Sciatic nerve (tissue), 2 donors: ENCODE results near the gene INSM2. TPM values are rescaled to one million over a fixed set of nuclear protein-coding genes. Genes with fewer than 3 reads are reported as not detected.

ENCODE experiments used
- ATAC-seq: fragments of 200-7000 bp; cut with Tn5 transposase; one replicate; pipeline ENCODE4 v1.9.1; 2020; ENCODE audit warnings: mild to moderate bottlenecking, moderate library complexity
- DNase-seq: peaks from one replicate; pipeline ENCODE4 v3.0.0-alpha.2; 2020; ENCODE audit warnings: low spot score
- intact Hi-C: fragments of 100-400 bp; cut with DNase I; formaldehyde crosslinking; loops from one replicate; pipeline ENCODE4 v1.14.2; 2022
- total RNA-seq: library from RNA; stranded (reverse); fragmentation: NEBNext Ultra II Directional; extraction: Animal tissue kit (Norgen Biotek cat#: 25700); gene quantifications from one replicate; pipeline ENCODE4 v1.2.1, GENCODE V29; 2021
- donor health status: DM: no; HTN: no; CAD: no.
- donor health status: DM: no; HTN: no; CAD: no.

INSM2 gene
- total RNA-seq, 1 donor from 2014 or later, result not detected

GRCh38 chr14:35535483-35536112, 1.6 kb downstream of the INSM2 start:
- DNase-seq (no peak), ATAC-seq (peak; percentile 44)
- intact Hi-C loops, result no loop called here

- no peak for ATAC-seq
- DNase-seq, result no peak
- intact Hi-C loops, result no loop called here
These were observed 6.0 kb downstream of the INSM2 start for GRCh38 chr14:35539969-35540368.

GRCh38 chr14:35543006-35543405, 9.0 kb downstream of the INSM2 start:
- intact Hi-C loops, result no loop called here
- DNase-seq, result no peak
- ATAC-seq, result no peak

- DNase-seq, result no peak
- no peak for ATAC-seq
- intact Hi-C loops, result no loop called here
These were observed 15.6 kb downstream of the INSM2 start for GRCh38 chr14:35549551-35549950.

GRCh38 chr14:35551081-35551480, 17.1 kb downstream of the INSM2 start:
- DNase-seq (no peak), ATAC-seq (no peak)
- intact Hi-C loops, result no loop called here

GRCh38 chr14:35553808-35554207, 19.8 kb downstream of the INSM2 start:
- no peak for ATAC-seq

GRCh38 chr14:35556548-35556947, 22.6 kb downstream of the INSM2 start:
- intact Hi-C loops, result no loop called here
- DNase-seq (no peak), ATAC-seq (no peak)

More at GRCh38 chr14:35553808-35554207, 19.8 kb downstream of the INSM2 start:
- DNase-seq, result no peak
- intact Hi-C loops, result no loop called here

- ATAC-seq (no peak), DNase-seq (no peak)
- intact Hi-C loops, result no loop called here
These were observed 23.3 kb downstream of the INSM2 start for GRCh38 chr14:35557221-35557747.

- intact Hi-C loops, result no loop called here
- ATAC-seq (no peak), DNase-seq (no peak)
These were observed 24.7 kb downstream of the INSM2 start for GRCh38 chr14:35558680-35559079.

GRCh38 chr14:35565871-35566464, 32.0 kb downstream of the INSM2 start:
- DNase-seq (no peak), ATAC-seq (no peak)
- intact Hi-C loops, result no loop called here

- intact Hi-C loops, result no loop called here
- DNase-seq (no peak), ATAC-seq (no peak)
These were observed 37.6 kb downstream of the INSM2 start for GRCh38 chr14:35571598-35571997.

GRCh38 chr14:35573911-35574310, 39.9 kb downstream of the INSM2 start:
- DNase-seq (no peak), ATAC-seq (no peak)
- intact Hi-C loops, result no loop called here

GRCh38 chr14:35576260-35576659, 42.3 kb downstream of the INSM2 start:
- ATAC-seq (no peak), DNase-seq (no peak)
- intact Hi-C loops, result no loop called here

GRCh38 chr14:35576856-35577255, 42.9 kb downstream of the INSM2 start:
- no peak for DNase-seq
- intact Hi-C loops, result no loop called here
- ATAC-seq, result no peak

GRCh38 chr14:35578135-35578534, 44.2 kb downstream of the INSM2 start:
- no peak for ATAC-seq
- intact Hi-C loops, result no loop called here
- DNase-seq, result no peak

- intact Hi-C loops, result no loop called here
- DNase-seq (no peak), ATAC-seq (no peak)
These were observed 44.7 kb downstream of the INSM2 start for GRCh38 chr14:35578639-35579038.

Other genes starting within 250 kb of the INSM2 start
- 103 TPM for gene PSMA6, start 241.8 kb upstream of the INSM2 start, total RNA-seq
- gene NFKBIA, start 129.4 kb upstream of the INSM2 start, total RNA-seq, result 177 TPM